Epithelial cell of proximal tubule (primary cell): ENCODE results near the gene ARHGEF7. TPM values are rescaled to one million over a fixed set of nuclear protein-coding genes. Genes with fewer than 3 reads are reported as not detected.

Source experiments
- DNase-seq: peaks from one replicate; pipeline ENCODE4 v3.0.0-alpha.2; 2011; ENCODE audit warnings: low read depth
- H3K4me3 ChIP-seq: 2 replicates; pipeline ENCODE4 v1.5.1; 2011; ENCODE audit warnings: low read depth, mild to moderate bottlenecking, low read length
- CTCF ChIP-seq: conservative IDR thresholded peaks from 2 replicates; pipeline ENCODE4 v1.5.1; 2012; ENCODE audit warnings: low read depth, mild to moderate bottlenecking, low read length
- total RNA-seq: library from RNA; depleted of rRNA; stranded (reverse); fragments of >200 nt; gene quantifications from 2 replicates; pipeline ENCODE4 v1.2.3, GENCODE V29; 2015

ARHGEF7 gene
- total RNA-seq, 1 donor from 2014 or later = 21.9 TPM

- no peak for DNase-seq
- TF ChIP-seq CTCF = no peak
- H3K4me3 ChIP-seq = no peak overlapping the region
Measured at GRCh38 chr13:111315347-111315995, 200.4 kb downstream of the ARHGEF7 start.

GRCh38 chr13:111316161-111316730 is 201.1 kb downstream of the ARHGEF7 start:
- no peak overlapping the region for H3K4me3 ChIP-seq
- no peak for TF ChIP-seq CTCF
- DNase-seq = no peak

GRCh38 chr13:111317042-111317550 is 202.0 kb downstream of the ARHGEF7 start:
- no peak for TF ChIP-seq CTCF
- no peak for DNase-seq
- H3K4me3 ChIP-seq = no peak overlapping the region

GRCh38 chr13:111317571-111318345 is 202.6 kb downstream of the ARHGEF7 start:
- no peak for DNase-seq
- no peak for TF ChIP-seq CTCF
- no peak overlapping the region for H3K4me3 ChIP-seq

- DNase-seq = no peak
Measured at GRCh38 chr13:111318386-111318785, 203.3 kb downstream of the ARHGEF7 start.

GRCh38 chr13:111319521-111319920 is 204.4 kb downstream of the ARHGEF7 start:
- DNase-seq = no peak
- no peak for TF ChIP-seq CTCF
- no peak overlapping the region for H3K4me3 ChIP-seq

More at GRCh38 chr13:111318386-111318785, 203.3 kb downstream of the ARHGEF7 start:
- no peak for TF ChIP-seq CTCF
- H3K4me3 ChIP-seq = no peak overlapping the region
